Stimulated activated CD4-positive, alpha-beta T cell treated with anti-CD3 and anti-CD28 coated beads, Interleukin-4, amount 100 ng/mL, for 24 hours (primary cell): ENCODE data around the gene CACNG7.

Experiments
- DNase-seq: peaks from one replicate; pipeline ENCODE4 v3.0.0-alpha.2; 2020

Gene CACNG7

DNA sequence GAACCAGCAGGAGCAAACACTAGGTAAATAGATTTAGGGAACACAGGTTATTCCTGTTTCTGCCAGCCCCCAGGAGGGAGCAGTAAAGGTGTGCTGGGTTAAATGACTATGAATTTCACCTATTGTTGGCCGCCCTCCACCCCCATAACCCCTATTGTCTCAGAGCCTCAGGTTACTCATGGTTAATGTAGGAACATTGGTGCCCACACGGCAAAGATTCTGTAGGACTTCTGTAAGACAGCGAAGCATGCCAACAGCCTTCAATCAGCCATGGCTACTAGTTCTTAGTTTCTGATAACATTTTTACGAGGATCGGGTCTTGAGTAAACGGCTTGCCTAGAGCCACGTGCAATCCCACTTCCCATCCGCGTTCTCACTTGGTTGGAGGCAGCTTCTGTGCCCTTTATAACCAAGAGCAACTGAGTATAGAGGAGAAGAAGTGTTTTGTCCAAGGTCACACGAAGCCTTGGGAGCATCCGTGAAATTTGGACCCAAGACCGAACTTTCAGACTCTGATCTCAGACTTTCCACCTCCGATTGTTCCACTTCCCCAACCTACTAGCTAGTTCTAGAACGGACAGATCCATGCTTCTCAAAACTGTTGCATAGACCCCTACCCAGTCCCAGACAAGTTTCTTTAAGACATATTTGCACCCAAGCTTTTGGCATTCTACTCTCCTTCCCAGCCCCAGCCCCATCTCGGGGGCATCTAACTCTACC, 48.5 kb downstream of the CACNG7 start:
- no peak for DNase-seq

GRCh38 chr19:53958168-53958571, 49.1 kb downstream of the CACNG7 start:
- no peak for DNase-seq

DNA sequence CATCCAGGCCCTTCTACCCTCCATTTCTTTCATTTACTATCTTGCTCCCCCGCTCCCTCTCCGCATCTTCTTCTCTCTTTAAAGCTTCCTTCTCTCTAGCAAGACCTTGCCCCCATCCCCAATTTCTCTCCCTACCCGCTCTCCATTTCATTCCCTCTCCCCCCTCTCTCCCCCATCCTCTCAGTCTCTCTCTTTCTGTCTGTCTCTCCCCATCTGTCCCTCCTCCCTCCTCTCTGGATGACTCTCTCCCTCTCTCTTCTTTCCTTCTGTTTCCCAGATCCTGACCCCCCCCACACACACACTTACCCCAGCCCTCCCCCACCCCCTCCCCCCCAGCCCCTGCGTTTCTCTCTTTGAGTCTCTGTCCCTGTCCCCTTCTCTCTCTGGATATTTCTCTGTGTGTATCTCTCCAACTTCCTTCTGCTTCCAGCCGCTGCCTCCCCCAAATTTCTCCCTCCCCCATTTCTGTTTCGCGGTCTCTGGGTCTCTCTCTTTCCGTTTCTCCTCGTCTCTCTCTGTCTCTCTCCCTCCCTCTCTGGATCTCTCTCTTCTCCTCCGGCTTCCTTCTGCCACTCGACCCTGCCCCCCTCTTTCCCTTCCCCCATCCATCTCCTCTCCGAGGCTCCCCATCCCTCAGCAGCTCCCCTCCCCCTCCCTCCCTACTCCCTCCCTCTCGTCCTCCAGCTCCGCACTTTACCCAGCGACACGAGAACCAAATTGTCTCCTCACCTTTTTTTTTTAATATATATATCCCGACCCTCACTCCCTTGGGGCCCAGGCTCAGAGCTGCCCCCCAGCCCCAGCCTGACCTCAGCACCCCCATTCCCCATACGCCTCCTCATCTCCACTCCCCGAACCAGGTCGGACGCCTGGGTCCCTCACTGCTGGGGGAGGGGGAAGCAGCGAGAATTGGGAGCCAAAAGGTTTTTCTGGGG, 50.0 kb downstream of the CACNG7 start:
- no peak for DNase-seq

DNA sequence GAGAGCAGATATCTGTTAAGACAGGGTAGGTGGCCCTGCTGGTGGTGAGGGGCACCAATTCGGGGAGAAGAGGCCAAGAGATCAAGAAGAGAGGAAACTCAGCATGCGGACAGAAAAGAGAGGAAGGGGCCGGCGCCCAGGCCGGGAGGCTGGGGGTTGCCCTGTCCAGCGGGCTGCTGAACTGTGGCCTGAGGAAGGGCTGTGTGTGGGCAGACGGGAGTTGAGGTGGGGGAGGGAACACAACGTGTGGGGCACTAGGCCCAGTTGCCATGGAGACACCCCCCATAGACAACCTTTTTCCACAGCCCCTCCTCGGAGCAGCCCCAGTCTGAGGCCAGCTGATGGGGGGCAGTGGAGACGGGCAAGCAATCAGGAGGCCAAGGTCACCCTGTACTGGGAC, 51.1 kb downstream of the CACNG7 start:
- no peak for DNase-seq

GRCh38 chr19:53960886-53961285, 51.8 kb downstream of the CACNG7 start:
- DNase-seq, result no peak

- no peak for DNase-seq
These were observed 52.7 kb downstream of the CACNG7 start for GRCh38 chr19:53961523-53962356.

GRCh38 chr19:53962887-53963431, 53.9 kb downstream of the CACNG7 start, which contains the start of gene CACNG8:
CACNG8 (plus strand) TSS chr19:53962937.
- no peak for DNase-seq

DNA sequence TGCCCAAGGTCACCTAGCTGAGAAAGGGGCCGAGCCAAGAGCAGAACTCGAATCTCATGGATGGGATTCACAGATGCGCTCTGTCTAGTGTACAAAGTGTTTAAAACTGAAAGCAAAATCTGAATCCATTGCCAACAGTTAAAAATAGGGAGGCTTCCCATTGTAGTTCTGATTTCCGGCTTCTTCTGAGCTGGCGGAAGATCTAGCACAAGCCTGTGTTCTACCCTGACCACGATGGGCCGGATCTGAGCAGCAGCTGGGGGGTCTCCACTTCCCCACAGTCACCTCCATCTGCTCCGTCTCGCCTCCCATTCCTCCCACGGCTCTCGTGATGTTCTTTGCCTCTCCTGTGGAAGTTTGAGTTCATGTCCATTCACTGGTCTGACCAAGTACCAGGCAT, 56.0 kb downstream of the CACNG7 start:
- DNase-seq, result no peak

GRCh38 chr19:53966931-53967330, 57.9 kb downstream of the CACNG7 start:
- DNase-seq, result no peak

DNA sequence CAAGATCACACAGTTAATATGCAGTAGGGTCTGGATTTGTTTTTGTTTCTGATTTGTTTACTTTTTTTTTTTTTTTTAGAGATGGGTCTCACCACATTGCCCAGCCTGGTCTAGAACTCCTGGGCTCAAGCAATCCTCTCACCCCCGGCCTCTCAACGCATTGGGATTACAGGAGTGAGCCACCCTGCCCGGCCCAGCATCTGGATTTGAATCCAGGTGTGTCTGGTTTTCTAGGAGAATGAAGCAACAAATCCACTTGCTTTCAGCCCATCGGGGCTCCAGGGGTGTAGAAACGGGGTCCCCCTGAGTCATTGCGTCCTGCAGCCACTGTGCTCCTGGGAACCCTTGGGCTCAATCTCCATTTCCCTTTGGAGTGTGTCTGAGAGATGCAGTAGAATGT, 60.3 kb downstream of the CACNG7 start:
- no peak for DNase-seq

- no peak for DNase-seq
These were observed 62.6 kb downstream of the CACNG7 start for GRCh38 chr19:53971673-53972072.

- peak; percentile 64 for DNase-seq
These were observed 68.4 kb downstream of the CACNG7 start for GRCh38 chr19:53977429-53977990.

- peak; percentile 18 for DNase-seq
These were observed 69.1 kb downstream of the CACNG7 start for GRCh38 chr19:53977991-53978731.

DNA sequence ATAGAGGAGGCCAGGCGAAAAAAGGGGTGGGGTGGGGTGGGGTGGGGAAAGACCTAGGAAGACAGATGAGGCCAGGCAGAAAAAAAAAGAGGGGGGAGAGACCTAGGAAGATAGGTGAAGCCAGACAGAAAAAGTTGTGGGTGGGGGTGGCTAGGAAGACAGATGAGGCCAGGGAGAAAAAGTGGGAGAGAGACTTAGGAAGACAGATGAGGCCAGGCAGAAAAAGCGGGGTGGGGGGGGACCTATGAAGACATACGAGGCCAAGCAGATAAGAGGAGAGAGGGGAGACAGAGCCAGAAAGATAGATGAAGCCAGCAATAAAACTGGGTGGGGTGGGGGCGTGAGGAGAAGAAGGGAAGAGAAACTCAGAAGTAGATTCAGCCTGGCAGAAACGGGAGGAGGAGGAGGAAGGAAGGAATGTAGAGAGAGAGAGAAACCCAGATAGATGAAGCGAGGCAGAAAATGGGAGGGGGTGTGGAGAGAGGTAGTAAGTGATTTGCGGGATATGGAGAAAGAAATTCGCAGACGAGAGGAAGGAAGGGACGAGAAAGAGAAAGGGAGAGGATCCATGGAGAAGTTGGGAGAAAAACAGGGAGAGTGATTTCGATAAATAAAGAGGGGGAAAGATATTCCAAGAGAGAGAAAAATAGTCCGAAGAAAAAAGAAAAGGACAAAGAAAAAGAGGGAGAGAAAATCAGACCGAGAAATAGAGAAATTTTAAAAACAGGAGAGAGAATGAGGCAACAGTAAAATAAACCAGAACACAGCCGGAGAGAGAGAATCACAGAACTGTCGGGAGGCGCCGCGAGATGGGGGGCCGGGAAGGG, 70.1 kb downstream of the CACNG7 start:
- no peak for DNase-seq

DNA sequence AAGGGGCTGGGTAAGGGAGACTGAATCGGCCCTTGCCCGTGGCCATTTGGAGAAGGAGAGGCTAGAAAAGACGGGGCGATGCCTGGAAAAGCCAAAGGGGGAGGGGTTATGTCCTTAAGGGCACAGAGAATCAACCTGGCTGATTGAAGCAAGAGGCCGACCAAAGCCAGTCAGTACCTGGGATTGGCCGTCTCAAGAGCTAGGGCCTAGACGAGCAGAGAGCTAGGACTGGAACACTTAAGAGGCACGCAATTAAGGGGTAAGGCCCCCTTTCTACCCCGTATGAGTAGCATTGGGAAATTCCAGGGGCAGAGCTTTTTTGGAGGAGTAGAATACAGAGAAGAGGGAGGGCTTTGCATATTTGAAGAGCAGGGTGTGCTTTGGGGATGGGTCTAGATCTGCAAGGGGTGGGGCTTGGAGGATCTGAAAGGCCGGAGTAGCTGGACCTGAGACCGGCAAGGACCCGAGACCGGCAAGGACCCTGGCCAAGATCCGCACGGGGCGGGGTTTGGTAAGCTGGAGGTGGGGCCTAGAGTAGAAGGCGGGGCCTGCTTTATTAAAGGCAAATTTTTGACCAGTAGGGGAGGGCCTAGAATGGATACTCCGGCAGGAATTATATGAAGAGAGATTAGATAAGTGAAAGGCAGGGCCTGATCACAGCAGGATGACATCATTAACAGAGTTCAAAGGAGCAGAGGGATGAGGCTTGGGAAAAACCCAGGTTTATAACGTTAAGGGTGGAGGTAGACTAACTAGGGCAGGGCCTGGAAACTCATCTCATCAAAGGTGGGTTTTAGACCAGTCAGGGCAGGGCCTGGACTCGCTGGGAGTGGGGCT, 71.7 kb downstream of the CACNG7 start:
- no peak for DNase-seq

GRCh38 chr19:53981376-53981951, 72.4 kb downstream of the CACNG7 start:
- no peak for DNase-seq

GRCh38 chr19:53982001-53982451, 72.9 kb downstream of the CACNG7 start:
- no peak for DNase-seq

- no peak for DNase-seq
These were observed 73.5 kb downstream of the CACNG7 start for GRCh38 chr19:53982611-53983010.
